Right lobe of liver (tissue), 6 donors: ENCODE data around the gene NUB1. TPM values are rescaled to one million over a fixed set of nuclear protein-coding genes. Genes with fewer than 3 reads are reported as not detected.

Source experiments
- ATAC-seq, 4 donors: fragments of 200-7000 bp; cut with Tn5 transposase; one replicate each; pipeline ENCODE4 v1.9.1; 2020; ENCODE audit warnings: mild to moderate bottlenecking in 4 of 4, moderate library complexity in 4 of 4
- DNase-seq, 3 donors: peaks; one replicate each; pipeline ENCODE4 v3.0.0-alpha.2; 2020
- H3K27ac ChIP-seq, 3 donors: fragments of 200-600 bp; one replicate each; pipeline ENCODE4 v1.8.0; 2022
- H3K27me3 ChIP-seq, 2 donors: fragments of 200-600 bp; one replicate each; pipeline ENCODE4 v1.8.0; 2022
- H3K36me3 ChIP-seq, 4 donors: fragments of 200-600 bp; sonication (generic) in 1 of 4; one replicate each; pipeline versions ENCODE4 v1.5.1 to v1.8.0; 2017 to 2022; ENCODE audit warnings: control low read depth in 1 of 4
- H3K4me1 ChIP-seq, 4 donors: fragments of 200-600 bp; sonication (generic) in 1 of 4; one replicate each; pipeline versions ENCODE4 v1.5.1 to v1.8.0; 2017 to 2022; ENCODE audit warnings: control low read depth in 1 of 4
- H3K4me3 ChIP-seq, 3 donors: fragments of 200-600 bp; one replicate each; pipeline ENCODE4 v1.8.0; 2022
- H3K9me3 ChIP-seq, 4 donors: fragments of 200-600 bp; sonication (generic) in 1 of 4; one replicate each; pipeline versions ENCODE4 v1.5.1 to v1.8.0; 2017 to 2022; ENCODE audit warnings: control low read depth in 1 of 4
- CTCF ChIP-seq, 4 donors: fragments of 200-600 bp in 3 of 4; fragments of 450-650 bp in 1 of 4; IDR thresholded peaks; one replicate each; pipeline versions ENCODE4 v1.5.1 to v1.8.0; 2016 to 2022; ENCODE audit warnings: antibody characterized with exemption in 4 of 4, mild to moderate bottlenecking in 2 of 4
- POLR2A ChIP-seq: fragments of 450-650 bp; IDR thresholded peaks from one replicate; pipeline ENCODE4 v1.6.1; 2017; ENCODE audit warnings: antibody characterized with exemption, mild to moderate bottlenecking
- WGBS: methylation state at CpG from one replicate; pipeline ENCODE4 v1.1.6; 2018; ENCODE audit warnings: low coverage, low lambda C conversion rate; ENCODE audit not compliant: insufficient coverage; ENCODE audit errors: missing lambda C conversion rate; 5-methylcytosine and 5-hydroxymethylcytosine counted together
- intact Hi-C, 2 donors: fragments of 100-400 bp; cut with DNase I; formaldehyde crosslinking; loops; one replicate each; pipeline versions ENCODE4 v1.11.2 to v1.14.1; 2022
- total RNA-seq, 6 experiments: library from RNA; depleted of rRNA in 2 of 6; stranded (reverse); fragments of >200 nt in 2 of 6; fragmentation: NEBNext Ultra II Directional in 3 of 6; extraction: Animal tissue kit (Norgen Biotek cat#: 25700) in 3 of 6; gene quantifications; one replicate each; pipeline versions ENCODE4 v1.1.0 to v1.2.4, GENCODE V29; 2016 to 2023
- donor health status: DM: no; HTN: yes; CAD: no.
- donor health status: DM: no; HTN: no; CAD: no.
- donor health status: DM: no; HTN: no; CAD: no.
- donor health status: DM: no; HTN: yes; CAD: no.
- donor health status: DM: no; HTN: yes; CAD: no.

Gene NUB1
- total RNA-seq, 6 experiments from 2014 or later: 21.1 to 31.3 (median 26.2) TPM

GRCh38 chr7:151351967-151352366 lies 10.4 kb downstream of the NUB1 start:
- H3K4me1 ChIP-seq: peaks cover 0 to 6% (median 2%) of the 10 kb centered on the region in 4 donors
- ATAC-seq (peak in 1 of 4 donors; percentile 11), DNase-seq (no peak)
- no peaks in the 10 kb centered on the region for H3K9me3 ChIP-seq
- intact Hi-C loops: loop anchor here (5.0 kb wide), 2 partner anchors 35 to 45 kb away; no protein-coding TSS in a partner anchor
- no peak overlapping the region for H3K27ac ChIP-seq
- WGBS: 60% methylated on average over 6 of the region's 6 CpGs
- TF ChIP-seq CTCF (IDR thresholded peaks at IDR 0.05) (no peak), POLR2A (no peak)
- no peak overlapping the region for H3K4me3 ChIP-seq
- H3K36me3 ChIP-seq: peaks cover 0 to 56% (median 28%) of the 10 kb centered on the region in 4 donors
- H3K27me3 ChIP-seq: no peaks in the 10 kb centered on the region

GRCh38 chr7:151352512-151352911 lies 10.9 kb downstream of the NUB1 start:
- Histone ChIP-seq H3K9me3 (no peaks in the 10 kb centered on the region), H3K4me3 (no peak overlapping the region), H3K27ac (no peak overlapping the region), H3K27me3 (no peaks in the 10 kb centered on the region), H3K36me3 (peaks cover 0 to 55% (median 27%) of the 10 kb centered on the region in 4 donors), H3K4me1 (peaks cover 0 to 6% (median 2%) of the 10 kb centered on the region in 4 donors)
- ATAC-seq (no peak), DNase-seq (no peak)
- 75% methylated on average over 5 of the region's 5 CpGs for WGBS
- intact Hi-C loops: loop anchor here (5.0 kb wide), 2 partner anchors 35 to 45 kb away; no protein-coding TSS in a partner anchor
- TF ChIP-seq POLR2A: no peak

- Histone ChIP-seq H3K36me3 (peaks cover 0 to 42% (median 19%) of the 10 kb centered on the region in 4 donors), H3K4me3 (no peak overlapping the region), H3K27me3 (no peaks in the 10 kb centered on the region), H3K4me1 (peaks cover 0 to 7% (median 0%) of the 10 kb centered on the region in 4 donors), H3K27ac (no peak overlapping the region), H3K9me3 (no peaks in the 10 kb centered on the region)
- intact Hi-C loops: no loop called here
- ATAC-seq (peak in 1 of 4 donors; percentile 33), DNase-seq (no peak)
- TF ChIP-seq CTCF (IDR thresholded peaks at IDR 0.05): no peak
- no peak for TF ChIP-seq POLR2A
- 86% methylated on average over 3 of the region's 3 CpGs for WGBS
These were observed 19.8 kb downstream of the NUB1 start for GRCh38 chr7:151361193-151361959.

GRCh38 chr7:151363182-151363581 lies 21.6 kb downstream of the NUB1 start:
- Histone ChIP-seq H3K9me3 (no peaks in the 10 kb centered on the region), H3K36me3 (peaks cover 0 to 25% (median 14%) of the 10 kb centered on the region in 4 donors), H3K27ac (no peak overlapping the region), H3K4me3 (no peak overlapping the region), H3K4me1 (peaks cover 0 to 8% (median 0%) of the 10 kb centered on the region in 4 donors), H3K27me3 (no peaks in the 10 kb centered on the region)
- no peak for ATAC-seq
- TF ChIP-seq POLR2A (no peak), CTCF (IDR thresholded peaks at IDR 0.05) (no peak)
- WGBS: 100% methylated on average over 1 of the region's 1 CpG
- intact Hi-C loops: no loop called here
- no peak for DNase-seq
